Measurements from ENCODE around the gene CLSTN2. TPM values are rescaled to one million over a fixed set of nuclear protein-coding genes. Genes with fewer than 3 reads are reported as not detected.
"Not testable (repeated sequence)": the region's sequence is repeated elsewhere in the genome, so short reads cannot be mapped to it uniquely, and the experiment has no call there.

The CLSTN2 gene
- total RNA-seq, 1 experiment from 2014 or later, result not detected

DNA sequence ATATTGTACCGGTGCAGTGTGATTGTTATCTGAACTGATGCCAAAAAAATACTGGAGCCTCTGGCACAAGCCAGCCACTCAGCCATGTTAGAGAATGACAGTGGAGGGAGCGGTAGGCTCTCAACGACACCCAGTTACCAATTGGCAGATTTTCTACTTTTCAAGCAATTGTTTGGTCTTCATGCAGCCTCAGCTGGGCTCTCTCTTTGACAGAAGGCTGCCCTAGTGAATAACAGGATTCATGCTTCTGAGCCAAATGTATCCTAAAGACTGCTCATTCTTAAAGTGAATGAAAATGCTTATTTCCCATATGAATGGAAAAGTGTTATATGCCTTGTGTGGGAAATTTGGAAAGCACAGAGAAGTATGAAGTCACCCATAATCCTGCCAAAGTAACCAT is 481.7 kb downstream of the CLSTN2 start:
- no peak for DNase-seq (ENCODE audit: low spot score)

DNA sequence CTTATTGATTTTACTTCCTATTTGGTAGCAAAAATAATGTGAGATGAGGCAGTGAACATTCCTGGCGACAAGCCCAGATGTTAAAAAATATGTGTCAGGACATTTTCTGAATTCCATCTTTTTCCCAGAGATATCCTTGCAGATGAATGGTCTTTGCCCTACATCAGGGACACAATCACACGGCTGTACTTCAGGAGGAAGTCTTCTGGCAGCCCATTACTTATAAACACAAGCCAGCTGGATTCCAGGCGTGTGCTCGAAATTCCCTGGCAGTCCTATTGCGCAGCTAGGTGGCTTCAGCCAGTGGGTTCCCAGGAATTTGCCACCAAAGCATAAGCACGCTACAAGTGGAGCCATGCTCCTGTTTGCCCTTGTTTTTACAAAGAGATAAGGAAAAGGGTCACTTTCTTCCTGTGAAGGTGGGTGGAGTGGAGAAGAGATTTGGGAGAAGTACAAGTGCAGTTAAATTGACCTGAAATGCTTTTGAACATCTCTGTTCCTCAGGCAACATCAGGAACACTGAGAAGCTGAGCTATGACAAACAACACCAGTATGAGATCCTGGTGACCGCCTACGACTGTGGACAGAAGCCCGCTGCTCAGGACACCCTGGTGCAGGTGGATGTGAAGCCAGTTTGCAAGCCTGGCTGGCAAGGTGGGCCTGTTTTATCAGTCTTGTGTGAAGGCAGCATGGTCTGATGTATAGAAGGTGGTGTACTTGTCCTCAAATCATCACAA is 485.8 kb downstream of the CLSTN2 start:
- DNase-seq (ENCODE audit: low spot score), result no peak

- no peak for DNase-seq (ENCODE audit: low spot score)
Observed at GRCh38 chr3:140421884-140422283, 486.9 kb downstream of the CLSTN2 start.

DNA sequence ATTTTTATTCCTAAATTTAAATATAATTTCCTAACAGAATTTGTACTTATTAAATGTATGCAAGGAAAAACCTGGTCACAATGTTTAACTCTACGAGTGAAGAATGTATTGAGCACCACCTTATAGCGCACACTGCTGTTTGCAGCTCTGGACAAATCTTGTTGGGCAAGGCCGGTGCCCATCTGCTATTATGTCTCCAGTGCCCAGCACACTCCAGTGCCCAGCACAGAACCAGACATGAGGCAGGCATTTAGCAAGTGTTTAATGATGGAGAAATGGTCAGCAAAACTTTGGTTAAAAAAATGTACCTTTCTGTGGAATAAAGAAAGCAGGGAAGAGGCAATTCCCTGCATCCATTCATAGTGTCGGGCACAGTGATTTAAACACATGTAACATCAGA is 488.2 kb downstream of the CLSTN2 start:
- no peak for DNase-seq (ENCODE audit: low spot score)

- DNase-seq (ENCODE audit: low spot score), result not testable (repeated sequence)
Observed at GRCh38 chr3:140423574-140423973, 488.6 kb downstream of the CLSTN2 start.

DNA sequence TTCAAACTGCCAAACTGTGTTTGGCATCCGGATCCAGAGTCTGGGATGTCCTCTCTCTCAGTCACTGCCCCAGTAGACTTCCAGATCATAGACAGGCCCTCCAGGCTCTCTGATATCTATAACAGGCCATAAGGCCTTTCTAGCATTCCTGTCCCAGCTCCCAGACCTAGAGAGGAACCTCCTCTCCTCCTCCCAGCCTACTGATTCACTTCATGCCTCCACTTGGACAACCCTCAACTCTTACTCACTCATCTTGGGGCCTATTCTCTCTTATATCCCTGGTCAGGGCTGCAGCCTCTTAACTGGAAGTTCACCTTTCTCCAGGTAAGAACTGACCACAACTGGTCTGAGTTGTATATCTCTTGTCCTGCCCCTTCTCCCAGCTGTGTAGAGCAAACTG is 489.2 kb downstream of the CLSTN2 start:
- no peak for DNase-seq (ENCODE audit: low spot score)

DNA sequence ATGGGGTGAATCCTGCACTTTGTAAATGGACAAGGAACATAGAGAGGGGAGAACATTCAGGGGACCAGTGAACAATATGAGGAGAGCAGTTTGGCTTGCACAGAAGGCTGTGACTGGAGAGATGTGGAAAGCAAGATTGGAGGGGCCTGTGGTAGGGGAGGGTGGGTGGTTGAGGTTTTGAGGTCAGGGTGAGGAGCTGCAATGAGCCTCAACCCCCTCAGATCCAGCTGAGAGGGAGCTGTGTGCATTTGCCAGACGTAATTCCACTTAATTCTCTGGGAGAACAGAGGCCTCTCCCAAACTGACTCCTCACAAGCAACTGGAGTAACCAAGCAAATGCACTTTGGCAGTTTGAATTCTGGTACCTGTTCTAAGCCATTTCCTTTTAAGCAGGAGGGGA is 489.7 kb downstream of the CLSTN2 start:
- DNase-seq (ENCODE audit: low spot score), result no peak

DNA sequence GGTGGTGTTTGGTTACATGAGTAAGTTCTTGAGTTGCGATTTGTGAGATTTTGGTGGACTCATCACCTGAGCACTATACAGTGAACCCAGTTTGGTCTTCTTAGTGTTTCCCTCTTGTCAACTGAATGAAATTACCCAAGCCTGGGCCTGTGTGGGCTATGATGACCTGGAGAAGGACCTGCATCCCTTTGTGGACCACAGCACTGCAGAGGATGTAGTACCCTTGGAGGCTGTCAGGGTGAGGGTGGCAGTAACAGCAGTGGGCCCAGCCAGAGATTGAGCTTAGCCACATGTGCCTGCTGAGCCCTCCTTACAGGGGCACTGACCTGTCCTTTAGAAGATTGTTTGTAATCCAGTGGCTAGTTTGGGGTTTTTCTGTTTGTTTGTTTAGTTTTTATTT is 492.8 kb downstream of the CLSTN2 start:
- DNase-seq (ENCODE audit: low spot score), result no peak

GRCh38 chr3:140428380-140428779 is 493.4 kb downstream of the CLSTN2 start:
- DNase-seq (ENCODE audit: low spot score), result no peak

DNA sequence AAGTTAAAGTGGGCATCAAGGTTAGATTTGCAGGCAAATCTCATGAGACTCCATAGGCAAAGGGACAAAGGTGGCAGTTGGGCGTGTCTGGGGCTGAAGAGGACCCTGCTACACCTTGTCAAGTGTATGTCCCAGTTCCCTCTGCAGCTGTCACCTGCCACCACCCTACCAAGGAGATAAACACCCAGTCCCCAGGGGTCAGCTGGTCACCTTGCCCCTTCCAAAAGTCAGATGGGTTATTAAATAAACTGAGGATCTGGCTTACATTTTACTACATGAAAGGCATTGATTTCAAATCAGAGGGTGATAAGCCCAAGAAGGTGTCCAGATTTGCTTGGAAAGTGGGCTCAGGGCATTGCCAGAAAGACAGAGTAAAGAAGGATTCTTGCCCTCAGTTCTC is 494.8 kb downstream of the CLSTN2 start:
- DNase-seq (ENCODE audit: low spot score), result no peak

- no peak for DNase-seq (ENCODE audit: low spot score)
Observed at GRCh38 chr3:140430494-140430893, 495.5 kb downstream of the CLSTN2 start.

DNA sequence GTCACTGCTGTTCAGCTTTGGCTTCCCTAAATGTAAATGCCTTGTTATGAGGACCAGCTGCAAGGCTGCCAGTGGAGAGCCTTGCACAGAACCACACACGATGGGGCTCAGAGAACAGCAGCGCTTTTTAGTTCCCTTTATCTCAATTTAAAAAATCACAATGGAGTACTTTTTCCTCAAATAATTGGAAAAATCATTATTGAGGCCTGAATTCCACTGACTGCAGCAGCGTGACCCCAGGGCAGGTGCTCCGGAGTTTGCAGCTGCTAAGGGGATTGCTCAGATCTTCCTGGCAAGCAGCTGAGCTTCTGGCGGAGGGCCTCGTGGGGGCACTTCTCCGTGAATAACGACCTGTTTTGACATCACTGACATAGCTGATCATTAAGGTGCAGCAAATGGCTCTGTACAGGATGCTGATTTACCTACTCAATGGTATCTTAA is 497.3 kb downstream of the CLSTN2 start:
- DNase-seq (ENCODE audit: low spot score), result no peak

- no peak for DNase-seq (ENCODE audit: low spot score)
Observed at GRCh38 chr3:140433431-140433830, 498.4 kb downstream of the CLSTN2 start.

DNA sequence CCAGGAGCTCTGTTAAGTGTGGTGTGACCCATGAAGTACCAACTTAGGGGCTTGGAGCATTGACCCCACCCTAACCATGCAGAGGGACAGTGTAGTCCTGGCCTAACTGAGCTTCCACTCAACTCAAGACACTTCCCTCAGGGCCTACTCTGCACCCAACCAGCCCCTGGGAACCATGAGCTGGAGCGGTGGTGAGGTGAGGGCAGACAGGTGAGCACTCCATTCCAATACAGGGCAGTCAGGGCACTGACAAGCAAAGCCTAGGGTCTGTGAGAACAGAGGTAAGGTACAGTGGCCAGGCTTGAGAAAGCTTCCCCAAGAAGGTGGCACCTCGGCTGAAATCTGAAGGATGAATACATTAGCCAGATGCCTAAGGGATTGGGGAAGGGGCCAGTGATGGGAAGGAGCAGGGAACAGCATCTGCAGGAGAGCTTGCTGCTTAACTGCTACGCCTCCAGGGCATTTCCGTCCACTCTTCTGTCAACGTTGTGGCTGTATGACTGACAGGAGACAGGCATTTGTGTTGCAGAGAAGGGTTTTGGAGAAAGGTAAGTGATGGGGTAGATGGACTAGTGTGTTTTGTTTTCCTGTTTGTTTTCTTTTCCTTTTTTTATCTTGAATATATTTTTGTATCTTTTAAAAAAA is 499.4 kb downstream of the CLSTN2 start:
- no peak for DNase-seq (ENCODE audit: low spot score)

GRCh38 chr3:140436421-140436820 is 501.4 kb downstream of the CLSTN2 start:
- DNase-seq (ENCODE audit: low spot score), result no peak

DNA sequence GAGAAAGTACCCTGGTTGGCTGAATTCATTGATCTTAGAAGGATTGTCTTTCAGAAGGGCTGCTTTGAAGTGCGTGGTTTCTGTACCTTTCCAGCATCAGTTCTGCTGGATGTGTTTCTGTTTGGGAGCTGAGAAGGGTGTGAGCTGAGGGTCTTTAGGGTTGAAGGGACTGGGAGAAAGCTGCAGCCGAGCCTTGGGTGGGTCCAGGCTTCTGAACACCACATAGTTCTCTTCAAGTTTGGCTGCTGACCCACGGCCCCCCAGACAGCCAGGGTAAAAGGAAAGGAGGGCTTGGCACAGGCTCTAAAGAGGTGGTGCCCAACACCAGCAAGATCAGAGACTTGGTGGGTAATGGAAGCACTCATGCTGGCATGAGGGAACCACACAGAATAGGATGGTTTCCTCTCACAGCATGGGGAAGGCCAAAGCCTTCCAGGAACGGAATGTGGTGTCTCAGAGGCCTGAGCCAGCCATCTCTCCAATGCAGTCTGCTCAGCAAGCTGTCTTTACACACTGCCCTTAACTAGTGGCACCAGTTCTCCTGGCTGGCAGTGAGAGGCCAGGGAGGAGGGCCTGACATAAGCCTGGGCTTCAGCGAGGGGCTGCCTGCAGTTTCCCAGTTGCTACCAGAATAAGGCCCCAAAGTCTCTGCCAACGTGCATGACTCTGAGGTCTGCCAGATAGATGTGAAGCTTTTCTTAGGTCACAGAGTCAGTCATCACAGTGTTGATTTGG is 503.9 kb downstream of the CLSTN2 start:
- no peak for DNase-seq (ENCODE audit: low spot score)

- DNase-seq (ENCODE audit: low spot score), result no peak
Observed at GRCh38 chr3:140439527-140439926, 504.5 kb downstream of the CLSTN2 start.

- no peak for DNase-seq (ENCODE audit: low spot score)
Observed at GRCh38 chr3:140440446-140440845, 505.5 kb downstream of the CLSTN2 start.

GRCh38 chr3:140441006-140441405 is 506.0 kb downstream of the CLSTN2 start:
- DNase-seq (ENCODE audit: low spot score), result no peak

GRCh38 chr3:140442621-140443020 is 507.6 kb downstream of the CLSTN2 start:
- no peak for DNase-seq (ENCODE audit: low spot score)

DNA sequence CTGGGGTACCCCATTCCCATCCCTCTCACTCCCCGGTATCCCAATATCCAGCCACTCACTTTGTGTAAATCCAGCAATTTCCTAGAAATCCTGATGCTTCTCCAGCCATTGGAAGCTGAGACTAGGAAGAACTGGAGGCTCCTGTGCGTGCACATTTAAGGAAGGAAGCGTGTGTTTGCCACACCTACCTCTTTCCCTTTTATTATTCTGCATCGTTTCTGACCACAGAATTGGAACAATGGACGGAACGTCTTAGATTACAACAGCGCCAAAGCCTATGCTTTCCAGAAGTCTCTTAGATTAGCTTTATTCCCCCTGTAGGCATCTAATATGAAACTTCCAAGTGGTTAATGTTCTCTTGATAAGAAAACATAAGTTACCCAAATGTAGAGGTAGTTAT is 508.1 kb downstream of the CLSTN2 start:
- DNase-seq (ENCODE audit: low spot score), result no peak

DNA sequence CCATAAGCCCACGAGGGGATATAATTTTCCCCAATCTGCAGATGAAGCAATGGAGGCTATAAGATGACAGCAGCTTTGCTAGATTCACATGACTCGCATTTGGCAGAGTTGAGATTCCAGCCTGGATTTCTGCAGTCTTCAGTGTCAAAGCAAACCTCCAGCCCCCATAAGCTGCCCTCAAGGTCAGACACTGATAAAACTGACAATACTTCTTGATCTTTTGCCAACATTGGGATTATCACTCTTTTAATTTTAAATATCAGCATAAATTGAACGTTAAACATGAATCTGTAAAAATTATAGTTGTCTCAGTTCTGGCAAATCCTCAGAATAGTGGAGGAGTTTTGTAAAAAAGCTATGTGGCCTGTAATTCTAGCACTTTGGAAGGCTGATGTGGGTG is 508.8 kb downstream of the CLSTN2 start:
- no peak for DNase-seq (ENCODE audit: low spot score)

DNA sequence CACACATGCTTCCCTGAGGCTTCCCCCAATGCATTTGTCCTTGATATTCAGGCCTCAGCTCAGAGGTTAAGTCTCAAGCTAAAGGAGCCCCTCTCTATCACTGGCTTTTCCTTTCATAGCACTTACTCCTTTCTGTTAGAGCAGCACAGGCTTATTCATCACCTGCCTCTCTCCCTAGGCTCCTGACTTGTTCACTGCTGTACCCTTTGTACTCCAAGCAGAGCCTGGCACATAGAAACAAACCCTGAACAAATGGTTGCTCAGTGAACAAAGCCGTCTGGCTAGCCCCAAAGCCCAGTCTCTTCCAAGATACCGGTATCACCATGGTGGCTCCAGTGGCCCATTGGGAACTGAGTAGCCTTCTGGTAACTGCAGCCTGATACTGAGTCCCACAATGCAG is 511.7 kb downstream of the CLSTN2 start:
- no peak for DNase-seq (ENCODE audit: low spot score)

Data from HT-29 (cell line).